ENCODE measurements around the gene SNED1. TPM values are rescaled to one million over a fixed set of nuclear protein-coding genes. Genes with fewer than 3 reads are reported as not detected.

The SNED1 gene
- polyA plus RNA-seq, 4 donors = 0.45 to 6.0 (median 3.4) TPM

DNA sequence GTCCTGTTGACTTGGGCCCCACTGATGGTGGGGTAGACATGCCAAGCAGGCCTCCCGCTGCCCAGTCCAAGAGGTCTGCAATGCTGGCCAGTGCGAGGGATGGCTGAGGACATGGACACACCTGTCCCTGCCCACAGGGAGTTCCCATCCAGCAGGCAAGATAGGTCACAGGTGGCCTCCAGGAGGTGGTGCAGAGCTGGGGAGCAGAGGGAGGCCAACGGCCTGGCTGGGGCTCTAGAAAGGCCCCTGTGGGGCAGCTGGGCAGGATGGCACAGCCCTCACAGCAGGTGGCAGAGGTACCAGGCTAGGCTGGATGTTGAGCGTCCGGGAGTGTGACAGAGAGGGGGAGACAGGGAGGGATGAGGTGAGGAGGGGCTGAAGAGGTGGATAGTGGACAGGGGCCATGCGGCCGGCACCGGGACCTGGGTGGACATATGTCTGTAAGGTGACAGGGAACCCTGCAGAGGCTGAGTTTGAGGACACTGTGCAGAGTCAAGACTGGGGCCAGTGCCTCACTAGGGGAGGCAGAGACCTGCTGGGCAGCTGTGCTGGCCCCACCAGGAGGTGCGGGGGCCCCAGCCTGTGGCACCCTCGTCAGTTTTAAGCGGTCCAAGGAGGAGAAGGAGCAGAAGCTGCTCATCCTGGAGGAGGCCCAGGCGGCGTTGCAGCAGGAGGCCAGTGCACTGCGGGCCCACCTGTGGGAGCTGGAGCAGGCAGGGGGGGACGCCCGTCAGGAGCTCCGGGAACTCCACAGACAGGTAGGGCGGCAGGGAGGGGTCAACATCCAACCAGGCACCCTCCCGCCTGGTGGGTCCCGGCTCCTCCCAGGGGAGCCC is 34.3 kb upstream of the SNED1 start:
- no peaks in the 10 kb centered on the region for H3K27me3 ChIP-seq (ENCODE audit: control insufficient read depth in 3 of 3, insufficient read depth in 3 of 3, low read length in 3 of 3)
- no peak for DNase-seq
- 91 to 93% (median 91%) methylated on average over 20 of the region's 20 CpGs for WGBS, 3 donors
- H3K9me3 ChIP-seq (ENCODE audit: control insufficient read depth in 2 of 2, insufficient read depth in 1 of 2, low read depth in 1 of 2, low read length in 1 of 2) = no peaks in the 10 kb centered on the region
- no peak for FAIRE-seq
- peaks cover 0 to 47% (median 2%) of the 10 kb centered on the region in 3 donors for H3K4me1 ChIP-seq (ENCODE audit: control insufficient read depth in 3 of 3, insufficient read depth in 2 of 3, low read depth in 1 of 3, low read length in 2 of 3)
- no peak overlapping the region for H3K4me3 ChIP-seq (ENCODE audit: low read depth in 1 of 3, low read length in 3 of 3)
- H3K27ac ChIP-seq (ENCODE audit: low read depth in 1 of 3, low read length in 2 of 3) = no peak overlapping the region
- no peaks in the 10 kb centered on the region for H3K36me3 ChIP-seq (ENCODE audit: control insufficient read depth in 3 of 3, insufficient read depth in 2 of 3, low read depth in 1 of 3, low read length in 3 of 3)

GRCh38 chr2:240964704-240965295 is 33.6 kb upstream of the SNED1 start:
- Histone ChIP-seq H3K36me3 (ENCODE audit: control insufficient read depth in 3 of 3, insufficient read depth in 2 of 3, low read depth in 1 of 3, low read length in 3 of 3) (no peaks in the 10 kb centered on the region), H3K4me3 (ENCODE audit: low read depth in 1 of 3, low read length in 3 of 3) (no peak overlapping the region), H3K27ac (ENCODE audit: low read depth in 1 of 3, low read length in 2 of 3) (no peak overlapping the region), H3K27me3 (ENCODE audit: control insufficient read depth in 3 of 3, insufficient read depth in 3 of 3, low read length in 3 of 3) (no peaks in the 10 kb centered on the region), H3K4me1 (ENCODE audit: control insufficient read depth in 3 of 3, insufficient read depth in 2 of 3, low read depth in 1 of 3, low read length in 2 of 3) (peaks cover 0 to 42% (median 2%) of the 10 kb centered on the region in 3 donors), H3K9me3 (ENCODE audit: control insufficient read depth in 2 of 2, insufficient read depth in 1 of 2, low read depth in 1 of 2, low read length in 1 of 2) (no peaks in the 10 kb centered on the region)
- no peak for FAIRE-seq
- WGBS, 3 donors = 88 to 91% (median 89%) methylated on average over 13 to 15 of the region's 15 CpGs
- no peak for DNase-seq

GRCh38 chr2:240965296-240965904 is 33.0 kb upstream of the SNED1 start:
- DNase-seq (no peak), FAIRE-seq (no peak)
- Histone ChIP-seq H3K4me3 (ENCODE audit: low read depth in 1 of 3, low read length in 3 of 3) (no peak overlapping the region), H3K36me3 (ENCODE audit: control insufficient read depth in 3 of 3, insufficient read depth in 2 of 3, low read depth in 1 of 3, low read length in 3 of 3) (no peaks in the 10 kb centered on the region), H3K4me1 (ENCODE audit: control insufficient read depth in 3 of 3, insufficient read depth in 2 of 3, low read depth in 1 of 3, low read length in 2 of 3) (peaks cover 0 to 36% (median under 1%) of the 10 kb centered on the region in 3 donors), H3K27ac (ENCODE audit: low read depth in 1 of 3, low read length in 2 of 3) (no peak overlapping the region), H3K27me3 (ENCODE audit: control insufficient read depth in 3 of 3, insufficient read depth in 3 of 3, low read length in 3 of 3) (no peaks in the 10 kb centered on the region), H3K9me3 (ENCODE audit: control insufficient read depth in 2 of 2, insufficient read depth in 1 of 2, low read depth in 1 of 2, low read length in 1 of 2) (peaks cover 0 to 2% of the 10 kb centered on the region in 2 donors)
- WGBS, 3 donors = 77 to 87% (median 81%) methylated on average over 19 to 22 of the region's 22 CpGs

- Histone ChIP-seq H3K27me3 (ENCODE audit: control insufficient read depth in 3 of 3, insufficient read depth in 3 of 3, low read length in 3 of 3) (no peaks in the 10 kb centered on the region), H3K9me3 (ENCODE audit: control insufficient read depth in 2 of 2, insufficient read depth in 1 of 2, low read depth in 1 of 2, low read length in 1 of 2) (peaks cover 0 to 4% of the 10 kb centered on the region in 2 donors), H3K4me3 (ENCODE audit: low read depth in 1 of 3, low read length in 3 of 3) (no peak overlapping the region), H3K36me3 (ENCODE audit: control insufficient read depth in 3 of 3, insufficient read depth in 2 of 3, low read depth in 1 of 3, low read length in 3 of 3) (no peaks in the 10 kb centered on the region), H3K4me1 (ENCODE audit: control insufficient read depth in 3 of 3, insufficient read depth in 2 of 3, low read depth in 1 of 3, low read length in 2 of 3) (peaks cover 0 to 31% (median 0%) of the 10 kb centered on the region in 3 donors), H3K27ac (ENCODE audit: low read depth in 1 of 3, low read length in 2 of 3) (no peak overlapping the region)
- 80 to 90% (median 81%) methylated on average over 25 to 28 of the region's 28 CpGs for WGBS, 3 donors
- no peak for DNase-seq
- FAIRE-seq = no peak
These were observed 32.4 kb upstream of the SNED1 start for GRCh38 chr2:240965905-240966456.

GRCh38 chr2:240966457-240966905 is 31.9 kb upstream of the SNED1 start:
- no peak overlapping the region for H3K4me3 ChIP-seq (ENCODE audit: low read depth in 1 of 3, low read length in 3 of 3)
- H3K9me3 ChIP-seq (ENCODE audit: control insufficient read depth in 2 of 2, insufficient read depth in 1 of 2, low read depth in 1 of 2, low read length in 1 of 2) = peaks cover 0 to 4% of the 10 kb centered on the region in 2 donors
- DNase-seq (no peak), FAIRE-seq (no peak)
- H3K27me3 ChIP-seq (ENCODE audit: control insufficient read depth in 3 of 3, insufficient read depth in 3 of 3, low read length in 3 of 3) = no peaks in the 10 kb centered on the region
- H3K27ac ChIP-seq (ENCODE audit: low read depth in 1 of 3, low read length in 2 of 3) = no peak overlapping the region
- peaks cover 0 to 26% (median 0%) of the 10 kb centered on the region in 3 donors for H3K4me1 ChIP-seq (ENCODE audit: control insufficient read depth in 3 of 3, insufficient read depth in 2 of 3, low read depth in 1 of 3, low read length in 2 of 3)
- no peaks in the 10 kb centered on the region for H3K36me3 ChIP-seq (ENCODE audit: control insufficient read depth in 3 of 3, insufficient read depth in 2 of 3, low read depth in 1 of 3, low read length in 3 of 3)
- 85 to 95% (median 95%) methylated on average over 8 to 10 of the region's 10 CpGs for WGBS, 3 donors

GRCh38 chr2:240966906-240967680 is 31.3 kb upstream of the SNED1 start:
- Histone ChIP-seq H3K4me1 (ENCODE audit: control insufficient read depth in 3 of 3, insufficient read depth in 2 of 3, low read depth in 1 of 3, low read length in 2 of 3) (peaks cover 0 to 24% (median 0%) of the 10 kb centered on the region in 3 donors), H3K4me3 (ENCODE audit: low read depth in 1 of 3, low read length in 3 of 3) (no peak overlapping the region), H3K9me3 (ENCODE audit: control insufficient read depth in 2 of 2, insufficient read depth in 1 of 2, low read depth in 1 of 2, low read length in 1 of 2) (peaks cover 0 to 4% of the 10 kb centered on the region in 2 donors), H3K36me3 (ENCODE audit: control insufficient read depth in 3 of 3, insufficient read depth in 2 of 3, low read depth in 1 of 3, low read length in 3 of 3) (no peaks in the 10 kb centered on the region), H3K27ac (ENCODE audit: low read depth in 1 of 3, low read length in 2 of 3) (no peak overlapping the region), H3K27me3 (ENCODE audit: control insufficient read depth in 3 of 3, insufficient read depth in 3 of 3, low read length in 3 of 3) (no peaks in the 10 kb centered on the region)
- DNase-seq (peak in 1 of 2 donors; percentile 7), FAIRE-seq (no peak)
- 51 to 74% (median 62%) methylated on average over 30 to 32 of the region's 32 CpGs for WGBS, 3 donors

GRCh38 chr2:240967681-240968621 is 30.5 kb upstream of the SNED1 start:
- FAIRE-seq (no peak), DNase-seq (no peak)
- Histone ChIP-seq H3K4me1 (ENCODE audit: control insufficient read depth in 3 of 3, insufficient read depth in 2 of 3, low read depth in 1 of 3, low read length in 2 of 3) (peaks cover 0 to 16% (median 0%) of the 10 kb centered on the region in 3 donors), H3K9me3 (ENCODE audit: control insufficient read depth in 2 of 2, insufficient read depth in 1 of 2, low read depth in 1 of 2, low read length in 1 of 2) (peaks cover 0 to 4% of the 10 kb centered on the region in 2 donors), H3K4me3 (ENCODE audit: low read depth in 1 of 3, low read length in 3 of 3) (no peak overlapping the region), H3K27me3 (ENCODE audit: control insufficient read depth in 3 of 3, insufficient read depth in 3 of 3, low read length in 3 of 3) (no peaks in the 10 kb centered on the region), H3K36me3 (ENCODE audit: control insufficient read depth in 3 of 3, insufficient read depth in 2 of 3, low read depth in 1 of 3, low read length in 3 of 3) (no peaks in the 10 kb centered on the region), H3K27ac (ENCODE audit: low read depth in 1 of 3, low read length in 2 of 3) (no peak overlapping the region)
- WGBS, 3 donors = 86 to 95% (median 92%) methylated on average over 29 to 34 of the region's 34 CpGs
